Activated CD4-positive, alpha-beta T cell treated with anti-CD3 and anti-CD28 coated beads, Interleukin-10, Interleukin-2, amounts not matched to agents 100 ng/mL and 50 ng/mL, durations not matched to agents 16 hours and 8 hours (primary cell): Measurements from ENCODE around the gene NAV2.
"Not testable (repeated sequence)": the region's sequence is repeated elsewhere in the genome, so short reads cannot be mapped to it uniquely, and the experiment has no call there.

ENCODE experiments used
- DNase-seq: peaks from one replicate; pipeline ENCODE4 v3.0.0-alpha.2; 2020

Gene NAV2

GRCh38 chr11:20078846-20079245, 366.2 kb downstream of the NAV2 start:
- DNase-seq = no peak

GRCh38 chr11:20080032-20080685, 367.5 kb downstream of the NAV2 start:
- no peak for DNase-seq

- no peak for DNase-seq
Measured at GRCh38 chr11:20081336-20081735, 368.7 kb downstream of the NAV2 start.

GRCh38 chr11:20083877-20084276, 371.2 kb downstream of the NAV2 start:
- DNase-seq = not testable (repeated sequence)

GRCh38 chr11:20084921-20085814, 372.5 kb downstream of the NAV2 start:
- DNase-seq = no peak

- DNase-seq = no peak
Measured at GRCh38 chr11:20085918-20086317, 373.3 kb downstream of the NAV2 start.

- no peak for DNase-seq
Measured at GRCh38 chr11:20087118-20087521, 374.5 kb downstream of the NAV2 start.

- DNase-seq = no peak
Measured at GRCh38 chr11:20088397-20089225, 376.0 kb downstream of the NAV2 start.

- no peak for DNase-seq
Measured at GRCh38 chr11:20089367-20089766, 376.7 kb downstream of the NAV2 start.

- no peak for DNase-seq
Measured at GRCh38 chr11:20089796-20090653, 377.4 kb downstream of the NAV2 start.

- no peak for DNase-seq
Measured at GRCh38 chr11:20090654-20091374, 378.2 kb downstream of the NAV2 start.

- DNase-seq = no peak
Measured at GRCh38 chr11:20093775-20094174, 381.1 kb downstream of the NAV2 start.

GRCh38 chr11:20095189-20095588, 382.6 kb downstream of the NAV2 start:
- DNase-seq = no peak

- DNase-seq = no peak
Measured at GRCh38 chr11:20097319-20098221, 384.9 kb downstream of the NAV2 start.

- DNase-seq = peak; percentile 34
Measured at GRCh38 chr11:20099527-20099926, 386.9 kb downstream of the NAV2 start.

- DNase-seq = no peak
Measured at GRCh38 chr11:20102397-20102796, 389.8 kb downstream of the NAV2 start.

GRCh38 chr11:20103281-20103680, 390.6 kb downstream of the NAV2 start:
- no peak for DNase-seq

GRCh38 chr11:20105427-20105826, 392.8 kb downstream of the NAV2 start:
- DNase-seq = no peak

GRCh38 chr11:20109731-20110445, 397.3 kb downstream of the NAV2 start:
- DNase-seq = no peak
